ENCODE measurements around the gene ATAD3B. TPM values are rescaled to one million over a fixed set of nuclear protein-coding genes. Genes with fewer than 3 reads are reported as not detected.

Gene ATAD3B
- total and polyA plus RNA-seq, 7 donors: 4.8 to 49.4 (median 11.5) TPM

- peak overlapping the region in 2 of 4 donors; percentile 98 to 99 for H3K27ac ChIP-seq
- 19 to 57% methylated on average over 11 of the region's 11 CpGs for WGBS, 2 donors
- H3K36me3 ChIP-seq: peaks cover 0 to 10% (median 0%) of the 10 kb centered on the region in 4 donors
- no peak overlapping the region for H3K4me3 ChIP-seq
- no peak for DNase-seq
- H3K4me1 ChIP-seq: peaks cover 0 to 79% (median 75%) of the 10 kb centered on the region in 4 donors
- H3K9me3 ChIP-seq: no peaks in the 10 kb centered on the region
- no peak for TF ChIP-seq EP300 (IDR thresholded peaks at IDR 0.05)
- no peak for TF ChIP-seq POLR2AphosphoS5 (IDR thresholded peaks at IDR 0.05)
- no peaks in the 10 kb centered on the region for H3K27me3 ChIP-seq
- intact Hi-C loops (cut with DNase I): no loop called here
Measured at GRCh38 chr1:1437904-1438376, 33.6 kb upstream of the ATAD3B start.

GRCh38 chr1:1438531-1439381, 32.8 kb upstream of the ATAD3B start:
- H3K4me1 ChIP-seq: peaks cover 0 to 71% (median 67%) of the 10 kb centered on the region in 4 donors
- WGBS, 2 donors: 88 to 92% methylated on average over 45 of the region's 45 CpGs
- no peaks in the 10 kb centered on the region for H3K9me3 ChIP-seq
- H3K4me3 ChIP-seq: no peak overlapping the region
- H3K27ac ChIP-seq: peak overlapping the region in 1 of 4 donors; percentile 99
- TF ChIP-seq POLR2AphosphoS5 (IDR thresholded peaks at IDR 0.05): no peak
- TF ChIP-seq EP300 (IDR thresholded peaks at IDR 0.05): no peak
- TF ChIP-seq, protein P1, sequence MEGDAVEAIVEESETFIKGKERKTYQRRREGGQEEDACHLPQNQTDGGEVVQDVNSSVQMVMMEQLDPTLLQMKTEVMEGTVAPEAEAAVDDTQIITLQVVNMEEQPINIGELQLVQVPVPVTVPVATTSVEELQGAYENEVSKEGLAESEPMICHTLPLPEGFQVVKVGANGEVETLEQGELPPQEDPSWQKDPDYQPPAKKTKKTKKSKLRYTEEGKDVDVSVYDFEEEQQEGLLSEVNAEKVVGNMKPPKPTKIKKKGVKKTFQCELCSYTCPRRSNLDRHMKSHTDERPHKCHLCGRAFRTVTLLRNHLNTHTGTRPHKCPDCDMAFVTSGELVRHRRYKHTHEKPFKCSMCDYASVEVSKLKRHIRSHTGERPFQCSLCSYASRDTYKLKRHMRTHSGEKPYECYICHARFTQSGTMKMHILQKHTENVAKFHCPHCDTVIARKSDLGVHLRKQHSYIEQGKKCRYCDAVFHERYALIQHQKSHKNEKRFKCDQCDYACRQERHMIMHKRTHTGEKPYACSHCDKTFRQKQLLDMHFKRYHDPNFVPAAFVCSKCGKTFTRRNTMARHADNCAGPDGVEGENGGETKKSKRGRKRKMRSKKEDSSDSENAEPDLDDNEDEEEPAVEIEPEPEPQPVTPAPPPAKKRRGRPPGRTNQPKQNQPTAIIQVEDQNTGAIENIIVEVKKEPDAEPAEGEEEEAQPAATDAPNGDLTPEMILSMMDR (IDR thresholded peaks at IDR 0.05): no peak
- TF ChIP-seq POLR2A (IDR thresholded peaks at IDR 0.05): no peak
- H3K36me3 ChIP-seq: peaks cover 0 to 10% (median 0%) of the 10 kb centered on the region in 4 donors
- no peaks in the 10 kb centered on the region for H3K27me3 ChIP-seq
- no peak for DNase-seq
- intact Hi-C loops (cut with DNase I): no loop called here

DNA sequence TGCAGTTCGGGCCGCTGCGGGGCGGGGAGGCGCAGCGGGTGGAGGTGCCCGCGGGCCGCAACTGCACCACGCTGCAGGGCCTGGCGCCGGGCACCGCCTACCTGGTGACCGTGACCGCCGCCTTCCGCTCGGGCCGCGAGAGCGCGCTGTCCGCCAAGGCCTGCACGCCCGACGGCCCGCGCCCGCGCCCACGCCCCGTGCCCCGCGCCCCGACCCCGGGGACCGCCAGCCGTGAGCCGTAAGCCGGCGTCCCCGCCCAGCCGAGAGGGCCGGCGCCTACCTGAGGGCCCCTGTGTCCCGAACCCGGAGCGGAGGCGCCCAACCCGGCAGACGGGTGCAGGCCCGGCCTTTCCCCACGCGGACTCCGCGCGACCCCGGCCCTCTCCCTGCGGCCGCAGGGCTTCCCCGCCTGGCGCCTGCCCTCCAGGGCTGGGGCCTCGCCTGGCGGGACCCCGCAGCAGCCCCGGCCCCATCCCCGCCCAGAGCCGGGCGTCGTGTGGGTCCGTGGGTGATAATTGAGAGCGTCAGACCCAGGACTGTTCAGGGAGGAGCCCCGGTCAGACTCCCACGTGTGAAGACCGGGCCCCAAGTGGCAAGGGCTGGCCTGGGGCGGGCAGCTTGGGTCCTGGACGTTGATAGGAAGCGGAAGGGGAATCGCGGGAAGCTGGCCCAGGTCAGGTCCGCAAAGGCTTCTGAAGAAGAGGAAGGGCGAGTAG, 31.9 kb upstream of the ATAD3B start:
- Histone ChIP-seq H3K27me3 (no peaks in the 10 kb centered on the region), H3K4me3 (no peak overlapping the region), H3K36me3 (peaks cover 0 to 10% (median 0%) of the 10 kb centered on the region in 4 donors), H3K4me1 (peaks cover 0 to 62% (median 58%) of the 10 kb centered on the region in 4 donors), H3K27ac (peak overlapping the region in 3 of 4 donors; percentile 39 to 68 (median 59)), H3K9me3 (no peaks in the 10 kb centered on the region)
- DNase-seq: no peak
- intact Hi-C loops (cut with DNase I): loop anchor here (2.0 kb wide), 1 partner anchor 19 kb away; the partner anchor contains the start of gene ANKRD65
- no peak for TF ChIP-seq EP300 (IDR thresholded peaks at IDR 0.05)
- TF ChIP-seq, protein P1 (IDR thresholded peaks at IDR 0.05): no peak
- TF ChIP-seq POLR2AphosphoS5 (IDR thresholded peaks at IDR 0.05): no peak
- no peak for TF ChIP-seq POLR2A (IDR thresholded peaks at IDR 0.05)
- WGBS, 2 donors: 90 to 93% methylated on average over 82 of the region's 82 CpGs

DNA sequence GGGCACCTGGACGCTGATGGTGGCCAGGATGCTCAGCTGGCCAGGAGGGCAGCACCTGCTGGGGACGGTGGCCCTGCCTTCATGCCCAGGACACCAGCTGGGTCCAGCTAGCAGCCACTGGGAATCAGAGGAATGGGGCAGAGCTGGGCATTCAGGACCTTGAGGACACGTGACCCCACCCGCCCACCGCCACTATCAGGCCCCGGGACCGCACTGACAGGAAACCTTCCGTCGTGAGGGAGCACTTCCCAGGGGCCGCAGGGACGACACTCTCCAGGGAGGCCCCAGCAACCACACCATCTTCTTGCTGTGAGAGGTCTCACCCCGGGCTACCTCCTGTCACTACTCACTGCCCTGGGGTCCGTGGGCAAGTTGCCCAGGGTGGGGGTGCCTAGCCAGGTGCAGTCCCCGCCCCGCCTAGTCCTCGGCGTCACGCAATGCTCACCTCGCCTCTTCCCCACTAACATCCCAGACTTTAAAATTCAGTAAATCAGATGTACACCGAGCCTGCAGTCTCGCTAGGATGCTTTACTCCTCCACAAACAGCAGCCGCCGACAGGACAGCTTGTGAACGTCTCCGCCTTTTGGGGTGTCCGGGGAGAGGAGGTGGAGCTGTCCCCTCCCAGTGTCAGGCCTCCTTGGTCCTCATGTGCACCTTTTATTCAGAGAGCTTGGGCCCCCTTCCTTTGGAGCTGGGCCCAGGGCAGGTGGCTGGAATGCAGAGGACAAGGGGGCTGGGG, 31.1 kb upstream of the ATAD3B start:
- Histone ChIP-seq H3K27ac (peak overlapping the region; percentile 34 to 68 (median 49)), H3K4me3 (no peak overlapping the region), H3K4me1 (peaks cover 0 to 55% (median 51%) of the 10 kb centered on the region in 4 donors), H3K9me3 (no peaks in the 10 kb centered on the region), H3K36me3 (peaks cover 0 to 10% (median 0%) of the 10 kb centered on the region in 4 donors), H3K27me3 (no peaks in the 10 kb centered on the region)
- intact Hi-C loops (cut with DNase I): loop anchor here (1.0 to 2.0 kb wide), 2 partner anchors 20 to 41 kb away; partner anchors contain the start of genes ANKRD65 and CCNL2
- 67 to 80% methylated on average over 26 of the region's 26 CpGs for WGBS, 2 donors
- TF ChIP-seq POLR2A (IDR thresholded peaks at IDR 0.05) (no peak), EP300 (IDR thresholded peaks at IDR 0.05) (no peak), POLR2AphosphoS5 (IDR thresholded peaks at IDR 0.05) (no peak)
- TF ChIP-seq, protein P1 (IDR thresholded peaks at IDR 0.05): no peak
- DNase-seq: no peak
